CD14-positive monocyte (primary cell): ENCODE results near the gene ABL2. TPM values are rescaled to one million over a fixed set of nuclear protein-coding genes. Genes with fewer than 3 reads are reported as not detected.

Experiments
- DNase-seq, 3 donors: peaks; one replicate each; pipeline ENCODE4 v3.0.0-alpha.2; 2011 to 2022
- H2AFZ ChIP-seq: 2 replicates; pipeline ENCODE4 v1.6.0; 2012; ENCODE audit warnings: mild to moderate bottlenecking, low read depth, low read length, inconsistent platforms; ENCODE audit not compliant: insufficient read depth, poor library complexity, severe bottlenecking
- H3K27ac ChIP-seq, 2 donors: 1 replicate in 1 of 2; 2 replicates in 1 of 2; pipeline ENCODE4 v1.5.1; 2012 to 2013; ENCODE audit warnings: low read length in 2 of 2, control low read depth in 1 of 2, inconsistent platforms in 1 of 2, low read depth in 1 of 2, mild to moderate bottlenecking in 1 of 2
- H3K27me3 ChIP-seq, 2 donors: one replicate each; pipeline versions ENCODE4 v1.6.0 to v1.6.1; 2011 to 2013; ENCODE audit warnings: low read length in 2 of 2; ENCODE audit not compliant: control insufficient read depth in 2 of 2, insufficient read depth in 2 of 2
- H3K36me3 ChIP-seq, 2 donors: replicated peaks in 1 of 2; 1 replicate in 1 of 2; 2 replicates in 1 of 2; pipeline versions ENCODE4 v1.5.1 to v1.6.1; 2012 to 2013; ENCODE audit warnings: low read length in 2 of 2, control low read depth in 1 of 2, inconsistent platforms in 1 of 2, mild to moderate bottlenecking in 1 of 2; ENCODE audit not compliant: insufficient read depth in 2 of 2, control insufficient read depth in 1 of 2
- H3K4me1 ChIP-seq, 2 donors: 1 replicate in 1 of 2; 2 replicates in 1 of 2; pipeline versions ENCODE4 v1.5.1 to v1.6.1; 2012 to 2013; ENCODE audit warnings: low read length in 2 of 2, control low read depth in 1 of 2, inconsistent platforms in 1 of 2, mild to moderate bottlenecking in 1 of 2, moderate library complexity in 1 of 2; ENCODE audit not compliant: insufficient read depth in 2 of 2, control insufficient read depth in 1 of 2
- H3K4me2 ChIP-seq: replicated peaks from 2 replicates; pipeline ENCODE3; 2012; ENCODE audit warnings: low read length, moderate library complexity, mild to moderate bottlenecking; ENCODE audit not compliant: poor library complexity, severe bottlenecking; ENCODE audit errors: extremely low read depth
- H3K4me3 ChIP-seq, 3 experiments: fragments of 200-600 bp in 1 of 3; sonication (generic) in 1 of 3; replicated peaks in 1 of 3; 1 replicate in 2 of 3; 2 replicates in 1 of 3; pipeline ENCODE4 v1.5.1; 2011 to 2013; ENCODE audit warnings: low read length in 3 of 3, mild to moderate bottlenecking in 3 of 3, control low read depth in 2 of 3, low read depth in 2 of 3, inconsistent platforms in 1 of 3, moderate library complexity in 1 of 3
- H3K79me2 ChIP-seq: 2 replicates; pipeline ENCODE4 v1.6.0; 2012; ENCODE audit warnings: mild to moderate bottlenecking, control low read depth, inconsistent platforms, low read length, moderate library complexity; ENCODE audit not compliant: insufficient read depth
- H3K9ac ChIP-seq: 2 replicates; pipeline ENCODE4 v1.6.0; 2017; ENCODE audit warnings: low read length, mild to moderate bottlenecking; ENCODE audit not compliant: insufficient read depth, poor library complexity, severe bottlenecking
- H3K9me3 ChIP-seq, 2 donors: replicated peaks in 1 of 2; 1 replicate in 1 of 2; 2 replicates in 1 of 2; pipeline versions ENCODE4 v1.5.1 to v1.6.1; 2012 to 2013; ENCODE audit warnings: low read length in 2 of 2, control low read depth in 1 of 2; ENCODE audit not compliant: control insufficient read depth in 1 of 2, insufficient read depth in 1 of 2
- H4K20me1 ChIP-seq: 2 replicates; pipeline ENCODE4 v1.6.0; 2012; ENCODE audit warnings: mild to moderate bottlenecking, low read length, control low read depth, moderate library complexity; ENCODE audit not compliant: insufficient read depth
- H3K27ac Mint-ChIP-seq, 7 donors: one replicate each; pipeline ENCODE4 v1.8.0; 2020; ENCODE audit warnings: mild to moderate bottlenecking in 7 of 7, mixed read lengths in 7 of 7, moderate library complexity in 6 of 7, inconsistent platforms in 2 of 7
- H3K27me3 Mint-ChIP-seq, 3 donors: one replicate each; pipeline ENCODE4 v1.8.0; 2021 to 2022; ENCODE audit warnings: low read depth in 3 of 3, mild to moderate bottlenecking in 3 of 3, mixed read lengths in 3 of 3, moderate library complexity in 3 of 3, inconsistent platforms in 1 of 3
- H3K36me3 Mint-ChIP-seq, 2 donors: one replicate each; pipeline ENCODE4 v1.8.0; 2020; ENCODE audit warnings: mixed read lengths in 2 of 2, inconsistent platforms in 1 of 2, mild to moderate bottlenecking in 1 of 2
- H3K4me1 Mint-ChIP-seq: one replicate; pipeline ENCODE4 v1.8.0; 2020; ENCODE audit warnings: mild to moderate bottlenecking, mixed read lengths
- H3K4me3 Mint-ChIP-seq, 2 donors: one replicate each; pipeline ENCODE4 v1.8.0; 2020; ENCODE audit warnings: mild to moderate bottlenecking in 2 of 2, mixed read lengths in 2 of 2, moderate library complexity in 1 of 2
- H3K9me3 Mint-ChIP-seq, 7 donors: one replicate each; pipeline ENCODE4 v1.8.0; 2020 to 2022; ENCODE audit warnings: mixed read lengths in 7 of 7, mild to moderate bottlenecking in 6 of 7, moderate library complexity in 6 of 7, inconsistent platforms in 2 of 7
- CTCF ChIP-seq: fragments of 200-600 bp; IDR thresholded peaks from one replicate; pipeline ENCODE4 v1.8.0; 2022; ENCODE audit warnings: antibody characterized with exemption, mild to moderate bottlenecking
- WGBS: methylation state at CpG from one replicate; pipeline ENCODE4 v1.1.5; 2013; ENCODE audit warnings: missing lambda C conversion rate; ENCODE audit not compliant: insufficient coverage; 5-methylcytosine and 5-hydroxymethylcytosine counted together
- intact Hi-C, 2 donors: fragments of 100-400 bp; cut with micrococcal nuclease; formaldehyde crosslinking; loops; one replicate each; pipeline versions ENCODE4 v1.15.0 to v1.15.1; 2023
- polyA plus RNA-seq, 3 donors: library from polyadenylated mRNA; depleted of rRNA in 1 of 3; unstranded in 2 of 3; stranded (reverse) in 1 of 3; fragments of 300-500 nt in 2 of 3; fragments of >200 nt in 1 of 3; fragmentation: Illumina TruSeq in 2 of 3; gene quantifications; 1 replicate in 2 of 3; 2 replicates in 1 of 3; pipeline ENCODE4 v1.2.3, GENCODE V29; 2012 to 2021

ABL2 gene
- polyA plus RNA-seq, 3 donors = 0.20 to 2.1 (median 1.4) TPM

- H3K4me3 ChIP-seq = no peak overlapping the region
- H3K79me2 ChIP-seq = peaks cover 11% of the 10 kb centered on the region
- Mint-ChIP-seq H3K4me3 (no peak overlapping the region), H3K4me1 (peaks cover 19% of the 10 kb centered on the region), H3K27me3 (no peaks in the 10 kb centered on the region), H3K36me3 (peaks cover 0 to 5% of the 10 kb centered on the region in 2 donors), H3K9me3 (no peaks in the 10 kb centered on the region), H3K27ac (peak overlapping the region in 5 of 7 donors; percentile 15 to 80 (median 26))
- H3K9ac ChIP-seq = no peak overlapping the region
- DNase-seq = peak; percentile 2 to 31 (median 20)
- TF ChIP-seq CTCF = no peak
- H3K4me2 ChIP-seq = no peak overlapping the region
- no peaks in the 10 kb centered on the region for H3K9me3 ChIP-seq
- peaks cover 9 to 18% of the 10 kb centered on the region in 2 donors for H3K4me1 ChIP-seq
- WGBS = 92% methylated on average over 1 of the region's 3 CpGs
- H3K27ac ChIP-seq = no peak overlapping the region
- intact Hi-C loops = no loop called here
- H3K27me3 ChIP-seq = no peaks in the 10 kb centered on the region
- no peaks in the 10 kb centered on the region for H4K20me1 ChIP-seq
- no peak overlapping the region for H2AFZ ChIP-seq
- no peaks in the 10 kb centered on the region for H3K36me3 ChIP-seq
These were observed 59.6 kb downstream of the ABL2 start for GRCh38 chr1:179169616-179170467.

- H3K4me3 Mint-ChIP-seq = no peak overlapping the region
- H3K27ac Mint-ChIP-seq = no peak overlapping the region
- no peaks in the 10 kb centered on the region for H3K9me3 Mint-ChIP-seq
- Histone ChIP-seq H3K27me3 (no peaks in the 10 kb centered on the region), H2AFZ (no peak overlapping the region), H3K9me3 (no peaks in the 10 kb centered on the region), H3K27ac (no peak overlapping the region), H3K9ac (no peak overlapping the region), H3K4me1 (peaks cover 5 to 13% of the 10 kb centered on the region in 2 donors), H3K4me3 (no peak overlapping the region), H4K20me1 (no peaks in the 10 kb centered on the region), H3K79me2 (peaks cover 7% of the 10 kb centered on the region), H3K4me2 (no peak overlapping the region), H3K36me3 (no peaks in the 10 kb centered on the region)
- DNase-seq = peak in 1 of 3 donors; percentile 15
- no peaks in the 10 kb centered on the region for H3K27me3 Mint-ChIP-seq
- intact Hi-C loops = no loop called here
- peaks cover 19% of the 10 kb centered on the region for H3K4me1 Mint-ChIP-seq
- H3K36me3 Mint-ChIP-seq = peaks cover 2 to 5% of the 10 kb centered on the region in 2 donors
- no peak for TF ChIP-seq CTCF
- WGBS = no CpG with 5 or more reads among the region's 3 CpGs
These were observed 60.9 kb downstream of the ABL2 start for GRCh38 chr1:179168536-179168935.
